Heart left ventricle (tissue), 16 donors: ENCODE measurements around the gene SLC25A21. TPM values are rescaled to one million over a fixed set of nuclear protein-coding genes. Genes with fewer than 3 reads are reported as not detected.

Experiments
- ATAC-seq, 4 donors: fragments of 200-7000 bp; cut with Tn5 transposase; one replicate each; pipeline ENCODE4 v1.9.1; 2020 to 2022; ENCODE audit warnings: moderate library complexity in 4 of 4, mild to moderate bottlenecking in 3 of 4, moderate number of reproducible peaks in 1 of 4
- DNase-seq, 5 donors: peaks; one replicate each; pipeline ENCODE4 v3.0.0-alpha.2; 2020
- H3K27ac ChIP-seq, 12 donors: fragments of 200-600 bp; sonication (generic) in 4 of 12; one replicate each; pipeline versions ENCODE4 v1.5.0 to v1.8.0; 2016 to 2022; ENCODE audit warnings: mild to moderate bottlenecking in 2 of 12
- H3K27me3 ChIP-seq, 9 donors: fragments of 200-600 bp; sonication (generic) in 2 of 9; one replicate each; pipeline versions ENCODE4 v1.5.1 to v1.8.0; 2016 to 2022; ENCODE audit warnings: mild to moderate bottlenecking in 3 of 9
- H3K36me3 ChIP-seq, 9 donors: fragments of 200-600 bp; sonication (generic) in 2 of 9; one replicate each; pipeline versions ENCODE4 v1.5.0 to v1.8.0; 2018 to 2022; ENCODE audit warnings: mild to moderate bottlenecking in 2 of 9
- H3K4me1 ChIP-seq, 12 donors: fragments of 200-600 bp; sonication (generic) in 4 of 12; one replicate each; pipeline versions ENCODE4 v1.5.0 to v1.8.0; 2016 to 2022; ENCODE audit warnings: mild to moderate bottlenecking in 3 of 12
- H3K4me3 ChIP-seq, 12 donors: fragments of 200-600 bp; sonication (generic) in 4 of 12; one replicate each; pipeline versions ENCODE4 v1.5.0 to v1.8.0; 2017 to 2022; ENCODE audit warnings: mild to moderate bottlenecking in 9 of 12, moderate library complexity in 4 of 12
- H3K9me3 ChIP-seq, 12 donors: fragments of 200-600 bp; sonication (generic) in 4 of 12; one replicate each; pipeline versions ENCODE4 v1.5.0 to v1.8.0; 2016 to 2022; ENCODE audit warnings: mild to moderate bottlenecking in 1 of 12
- CTCF ChIP-seq, 12 donors: fragments of 200-600 bp; sonication (generic) in 4 of 12; IDR thresholded peaks; one replicate each; pipeline versions ENCODE4 v1.5.0 to v1.8.0; 2018 to 2022; ENCODE audit warnings: antibody characterized with exemption in 12 of 12, mild to moderate bottlenecking in 5 of 12
- POLR2A ChIP-seq, 2 donors: fragments of 450-650 bp; IDR thresholded peaks; one replicate each; pipeline ENCODE4 v1.6.1; 2017; ENCODE audit warnings: antibody characterized with exemption in 2 of 2, mild to moderate bottlenecking in 2 of 2, moderate library complexity in 2 of 2
- WGBS, 4 donors: extraction: QIAGEN DNeasy Blood & Tissue Kit in 2 of 4; methylation state at CpG; one replicate each; pipeline versions ENCODE4 v1.1.5 to v1.1.7; 2013 to 2018; 5-methylcytosine and 5-hydroxymethylcytosine counted together
- intact Hi-C, 10 donors: fragments of 100-400 bp; cut with DNase I; formaldehyde crosslinking; loops; one replicate each; pipeline versions ENCODE4 v1.11.1 to v1.14.2; 2022
- polyA plus RNA-seq, 2 donors: library from polyadenylated mRNA; stranded (reverse); fragments of 200-250 nt; gene quantifications; one replicate each; pipeline ENCODE4 v1.2.3, GENCODE V29; 2013
- total RNA-seq, 9 donors: library from RNA; depleted of rRNA in 2 of 9; stranded (reverse); fragments of >200 nt in 2 of 9; fragmentation: NEBNext Ultra II Directional in 3 of 9; extraction: Animal tissue kit (Norgen Biotek cat#: 25700) in 3 of 9; gene quantifications; one replicate each; pipeline versions ENCODE4 v1.1.0 to v1.2.4, GENCODE V29; 2016 to 2023
- donor health status: ischemic (EF 13 %, LVEDD 7.1; RV severe dilation, severe dysfunction).
- donor health status: healthy with polysubstance abuse.
- donor health status: DM: no; HTN: yes; CAD: no.
- donor health status: DM: no; HTN: no; CAD: no.
- donor health status: ischemic (EF 25% LVEDD 6.9; RV normal size, moderate dysfunction).
- donor health status: ischemic (EF 25% LVEDD 5.7; RV mildly dilated, moderate dysfunction).
- donor health status: healthy.
- donor health status: DM: yes; HTN: yes; CAD: no.
- donor health status: ischemic (EF 35%, LVEDD 5.7; RV mildly dilated, moderate dysfunction).
- donor health status: nonischemic (EF 11% LVEDD 7.7; RV severe dilation, severe dysfunction).
- donor health status: DM: yes; HTN: yes; CAD: no.
- donor health status: PGD.
- donor health status: ischemic (EF 29% LVEDD 5.4; RV normal size, mild dysfunction).
- donor health status: nonischemic (EF 23%, LVEDD 6.1; RV moderate dilation, normal function).

Gene SLC25A21
- total and polyA plus RNA-seq, 11 donors, result 0.12 to 1.6 (median 0.24) TPM; not detected in 1

DNA sequence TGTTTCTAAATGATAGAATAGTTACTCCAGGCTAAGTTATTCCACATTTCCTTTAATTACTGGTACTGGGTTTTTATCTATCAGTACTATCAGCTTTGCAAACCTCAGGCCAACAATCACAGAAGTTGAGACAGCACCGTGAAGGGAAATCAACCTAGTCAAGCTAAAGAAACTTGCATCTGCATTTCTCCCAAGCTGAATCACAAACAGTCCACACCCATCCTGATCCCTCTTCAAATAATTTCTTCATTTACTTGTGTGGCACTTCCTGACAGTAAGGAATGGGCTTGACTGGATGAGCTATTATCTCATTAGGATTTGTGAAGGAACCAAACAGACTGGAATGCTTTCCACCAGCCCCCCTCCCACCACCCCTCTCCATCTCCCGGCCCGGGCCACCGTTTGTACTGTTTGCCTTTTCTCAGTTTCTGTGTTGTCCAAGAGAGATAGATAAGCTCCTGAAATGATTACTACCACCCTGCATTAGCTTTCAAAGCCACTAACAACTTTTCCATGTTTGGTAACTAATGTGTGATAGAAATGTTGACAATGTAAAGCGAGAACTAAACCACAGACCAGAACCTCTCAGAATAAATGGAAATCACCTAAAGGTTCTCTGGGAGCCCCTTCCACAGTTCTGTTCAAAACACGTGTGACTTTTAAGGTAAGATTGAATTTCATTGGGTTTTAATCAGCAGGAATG, 236.3 kb downstream of the SLC25A21 start:
- H3K36me3 ChIP-seq, result no peaks in the 10 kb centered on the region
- no peak overlapping the region for H3K4me3 ChIP-seq
- no peak overlapping the region for H3K27ac ChIP-seq
- ATAC-seq (no peak), DNase-seq (no peak)
- WGBS, 4 donors, result 49 to 61% (median 58%) methylated on average over 6 of the region's 6 CpGs
- intact Hi-C loops, result no loop called here
- H3K27me3 ChIP-seq, result peaks cover 0 to 7% (median 0%) of the 10 kb centered on the region in 9 donors
- H3K4me1 ChIP-seq, result no peaks in the 10 kb centered on the region
- no peaks in the 10 kb centered on the region for H3K9me3 ChIP-seq
- TF ChIP-seq CTCF (IDR thresholded peaks at IDR 0.05) (no peak), POLR2A (IDR thresholded peaks at IDR 0.05) (no peak)

- no peaks in the 10 kb centered on the region for H3K4me1 ChIP-seq
- no peak overlapping the region for H3K27ac ChIP-seq
- intact Hi-C loops, result no loop called here
- WGBS, 4 donors, result 64 to 75% (median 69%) methylated on average over 1 of the region's 1 CpG
- DNase-seq (no peak), ATAC-seq (no peak)
- H3K4me3 ChIP-seq, result no peak overlapping the region
- H3K36me3 ChIP-seq, result no peaks in the 10 kb centered on the region
- no peaks in the 10 kb centered on the region for H3K9me3 ChIP-seq
- TF ChIP-seq POLR2A (IDR thresholded peaks at IDR 0.05) (no peak), CTCF (IDR thresholded peaks at IDR 0.05) (no peak)
- H3K27me3 ChIP-seq, result peaks cover 0 to 3% (median 0%) of the 10 kb centered on the region in 9 donors
These were observed 238.1 kb downstream of the SLC25A21 start for GRCh38 chr14:36934304-36934703.

- 61 to 76% (median 69%) methylated on average over 2 of the region's 2 CpGs for WGBS, 4 donors
- peaks cover 0 to 2% (median 0%) of the 10 kb centered on the region in 9 donors for H3K27me3 ChIP-seq
- no peak for ATAC-seq
These were observed 240.6 kb downstream of the SLC25A21 start for GRCh38 chr14:36931791-36932190.

DNA sequence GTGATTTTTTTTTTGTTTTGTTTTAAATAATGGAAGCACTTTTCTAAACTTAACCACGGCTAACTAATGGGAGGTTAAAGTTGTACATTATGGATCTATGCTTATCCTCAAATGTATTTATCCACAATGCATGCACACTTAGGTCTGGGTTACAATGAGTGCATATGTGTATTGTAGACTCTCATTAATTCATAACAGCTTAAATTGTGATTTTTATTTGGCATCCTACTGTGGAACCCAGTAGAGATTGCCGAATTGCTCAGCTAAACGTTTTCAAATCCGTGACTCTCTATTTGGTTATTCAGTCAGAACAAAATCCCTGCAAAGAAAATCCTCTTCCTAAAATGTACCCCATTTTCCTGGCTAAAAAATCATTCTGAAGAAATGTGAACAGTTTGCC, 244.0 kb downstream of the SLC25A21 start:
- ATAC-seq (no peak), DNase-seq (no peak)
- Histone ChIP-seq H3K4me3 (no peak overlapping the region), H3K27ac (no peak overlapping the region), H3K27me3 (no peaks in the 10 kb centered on the region), H3K9me3 (no peaks in the 10 kb centered on the region), H3K36me3 (no peaks in the 10 kb centered on the region), H3K4me1 (no peaks in the 10 kb centered on the region)
- intact Hi-C loops, result no loop called here
- WGBS, 4 donors, result 88 to 91% (median 89%) methylated on average over 4 of the region's 4 CpGs
- TF ChIP-seq POLR2A (IDR thresholded peaks at IDR 0.05), result no peak
- no peak for TF ChIP-seq CTCF (IDR thresholded peaks at IDR 0.05)

More at GRCh38 chr14:36931791-36932190, 240.6 kb downstream of the SLC25A21 start:
- H3K4me3 ChIP-seq, result no peak overlapping the region
- H3K4me1 ChIP-seq, result no peaks in the 10 kb centered on the region
- no peak overlapping the region for H3K27ac ChIP-seq
- TF ChIP-seq CTCF (IDR thresholded peaks at IDR 0.05) (no peak), POLR2A (IDR thresholded peaks at IDR 0.05) (no peak)
- no peaks in the 10 kb centered on the region for H3K9me3 ChIP-seq
- no peak for DNase-seq
- H3K36me3 ChIP-seq, result no peaks in the 10 kb centered on the region
- intact Hi-C loops, result no loop called here
